ENCODE data around the gene MSX2.

GRCh38 chr5:174725261-174725990, 1.0 kb downstream of the MSX2 start:
- TF ChIP-seq POLR2A (IDR thresholded peaks at IDR 0.05) (no peak), CTCF (IDR thresholded peaks at IDR 0.05) (no peak)
